ENCODE measurements around the gene HNRNPDL. TPM values are rescaled to one million over a fixed set of nuclear protein-coding genes. Genes with fewer than 3 reads are reported as not detected.

Gene HNRNPDL
- total and polyA plus RNA-seq, 2 experiments from 2014 or later, result 132 to 150 TPM

GRCh38 chr4:82430964-82431745 lies 893 bp upstream of the HNRNPDL start:
- peak overlapping the region; percentile 87 for H2AFZ ChIP-seq
- H3K9ac ChIP-seq, result peak overlapping the region; percentile 99
- H3K9me2 ChIP-seq (ENCODE audit: insufficient read depth), result no peaks in the 10 kb centered on the region
- H3K4me1 ChIP-seq (ENCODE audit: insufficient read depth), result peaks cover 10% of the 10 kb centered on the region
- H3K27ac ChIP-seq, result peak overlapping the region; percentile 97
- DNase-seq, result peak; percentile 60
- peaks cover 20% of the 10 kb centered on the region for H3K36me3 ChIP-seq (ENCODE audit: low read depth)
- peak overlapping the region; percentile 95 for H3K4me3 ChIP-seq
- no peaks in the 10 kb centered on the region for H3K9me3 ChIP-seq (ENCODE audit: low read depth)
- 3 to 4% methylated on average over 33 of the region's 33 CpGs for WGBS, 2 experiments (ENCODE audit: low coverage in 1 of 2, low lambda C conversion rate in 2 of 2, missing lambda C conversion rate in 2 of 2)
- H3K27me3 ChIP-seq (replicated peaks; ENCODE audit: insufficient read depth), result no peaks in the 10 kb centered on the region
- H3K4me2 ChIP-seq (ENCODE audit: unreplicated experiment), result peak overlapping the region; percentile 81
- no peak for TF ChIP-seq EZH2phosphoT487 (IDR thresholded peaks at IDR 0.05; ENCODE audit: insufficient read depth, low read depth)
- no peak for TF ChIP-seq EZH2 (IDR thresholded peaks at IDR 0.05; ENCODE audit: insufficient read depth, poor library complexity, severe bottlenecking)
- peaks cover 88% of the 10 kb centered on the region for H3K79me2 ChIP-seq (ENCODE audit: insufficient read depth)
- peaks cover 25% of the 10 kb centered on the region for H3F3A ChIP-seq (ENCODE audit: insufficient read depth)
- in situ Hi-C loops (cut with MboI), result no loop called here
- peaks cover 26% of the 10 kb centered on the region for H4K20me1 ChIP-seq (ENCODE audit: insufficient read depth)

DNA sequence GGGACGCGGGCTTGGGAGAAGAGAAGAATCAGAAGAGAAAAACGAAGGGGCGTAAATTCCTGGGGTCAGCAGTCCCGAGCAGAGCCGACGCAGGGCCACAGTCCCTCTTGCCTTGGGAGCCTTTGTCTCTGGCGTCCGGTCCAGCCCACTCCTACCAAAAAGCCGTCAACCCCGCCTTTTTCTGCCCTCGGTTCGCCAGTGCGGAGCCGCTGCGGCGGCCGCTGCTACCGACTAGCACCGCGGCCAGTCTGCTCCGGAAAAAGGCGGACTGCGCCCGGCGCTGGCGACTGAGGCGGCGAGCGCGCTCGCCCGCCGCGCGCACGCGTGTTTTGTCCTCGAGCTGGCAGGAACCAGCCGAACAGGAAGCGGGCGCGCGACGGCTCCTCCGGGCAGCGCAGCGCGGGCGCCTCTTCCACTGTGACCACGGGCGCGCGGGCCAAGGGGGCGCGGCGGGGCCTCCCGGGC lies 502 bp downstream of the HNRNPDL start:
- in situ Hi-C loops (cut with MboI), result no loop called here
- Histone ChIP-seq H3K9me2 (ENCODE audit: insufficient read depth) (no peaks in the 10 kb centered on the region), H4K20me1 (ENCODE audit: insufficient read depth) (peaks cover 39% of the 10 kb centered on the region), H3K27ac (peak overlapping the region; percentile 97), H3K9ac (peak overlapping the region; percentile 99), H3K4me3 (peak overlapping the region; percentile 95), H3K27me3 (replicated peaks; ENCODE audit: insufficient read depth) (no peaks in the 10 kb centered on the region), H3K4me2 (ENCODE audit: unreplicated experiment) (peak overlapping the region; percentile 66), H3F3A (ENCODE audit: insufficient read depth) (peaks cover 39% of the 10 kb centered on the region), H2AFZ (peak overlapping the region; percentile 87), H3K36me3 (ENCODE audit: low read depth) (peaks cover 34% of the 10 kb centered on the region), H3K4me1 (ENCODE audit: insufficient read depth) (peaks cover 24% of the 10 kb centered on the region), H3K9me3 (ENCODE audit: low read depth) (no peaks in the 10 kb centered on the region), H3K79me2 (ENCODE audit: insufficient read depth) (peaks cover 88% of the 10 kb centered on the region)
- peak; percentile 81 for DNase-seq
- TF ChIP-seq EZH2phosphoT487 (IDR thresholded peaks at IDR 0.05; ENCODE audit: insufficient read depth, low read depth), result no peak
- TF ChIP-seq EZH2 (IDR thresholded peaks at IDR 0.05; ENCODE audit: insufficient read depth, poor library complexity, severe bottlenecking), result no peak
- 1 to 3% methylated on average over 45 to 58 of the region's 58 CpGs for WGBS, 2 experiments (ENCODE audit: low coverage in 1 of 2, low lambda C conversion rate in 2 of 2, missing lambda C conversion rate in 2 of 2)

DNA sequence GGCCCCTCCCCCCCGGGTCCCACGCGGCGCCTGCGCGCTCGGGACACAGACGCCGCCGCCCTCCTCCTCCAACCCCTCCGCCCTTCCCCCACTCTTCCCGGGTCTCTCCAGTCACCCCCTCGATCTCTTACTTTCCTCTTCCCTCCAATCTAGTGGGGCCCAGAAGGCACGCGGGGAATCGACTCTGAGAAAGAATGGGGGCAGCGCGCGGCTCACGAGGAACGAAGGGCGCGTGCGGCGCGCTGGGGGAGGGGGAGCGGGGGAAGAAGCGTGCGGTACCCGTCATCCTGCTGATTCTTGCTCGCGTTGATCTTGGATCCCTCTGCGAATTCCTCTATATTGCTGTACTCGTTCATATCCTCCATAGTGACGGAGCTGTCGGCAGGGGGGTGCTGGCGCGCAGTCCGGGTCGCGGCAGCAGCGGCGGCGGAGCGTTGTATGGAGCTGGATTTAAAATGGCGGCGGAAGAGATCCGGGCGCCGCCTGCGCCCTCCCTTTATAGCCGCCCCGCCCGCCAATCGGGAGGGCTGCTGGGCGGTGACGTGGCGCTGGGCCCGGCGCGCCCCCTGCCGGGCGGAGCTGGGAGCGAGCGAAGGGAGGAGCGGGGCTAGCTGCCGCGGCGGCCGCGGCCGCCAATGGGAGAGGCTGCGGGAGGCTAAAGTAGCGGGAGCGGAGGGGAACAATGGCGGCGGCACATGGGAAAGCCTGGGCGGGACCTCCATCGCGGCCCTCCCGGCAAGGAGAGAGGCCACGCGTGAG lies 1.1 kb downstream of the HNRNPDL start:
- H3K27me3 ChIP-seq (replicated peaks; ENCODE audit: insufficient read depth), result no peaks in the 10 kb centered on the region
- H3K9me3 ChIP-seq (ENCODE audit: low read depth), result no peaks in the 10 kb centered on the region
- H3K36me3 ChIP-seq (ENCODE audit: low read depth), result peaks cover 40% of the 10 kb centered on the region
- H3K27ac ChIP-seq, result peak overlapping the region; percentile 97
- peak; percentile 93 for DNase-seq
- H3F3A ChIP-seq (ENCODE audit: insufficient read depth), result peaks cover 46% of the 10 kb centered on the region
- H3K4me2 ChIP-seq (ENCODE audit: unreplicated experiment), result peak overlapping the region; percentile 88
- peak overlapping the region; percentile 99 for H3K9ac ChIP-seq
- peak overlapping the region; percentile 95 for H3K4me3 ChIP-seq
- H3K4me1 ChIP-seq (ENCODE audit: insufficient read depth), result peaks cover 30% of the 10 kb centered on the region
- 1 to 3% methylated on average over 47 to 83 of the region's 83 CpGs for WGBS, 2 experiments (ENCODE audit: low coverage in 1 of 2, low lambda C conversion rate in 2 of 2, missing lambda C conversion rate in 2 of 2)
- no peaks in the 10 kb centered on the region for H3K9me2 ChIP-seq (ENCODE audit: insufficient read depth)
- in situ Hi-C loops (cut with MboI), result no loop called here
- H3K79me2 ChIP-seq (ENCODE audit: insufficient read depth), result peaks cover 88% of the 10 kb centered on the region
- TF ChIP-seq EZH2phosphoT487 (IDR thresholded peaks at IDR 0.05; ENCODE audit: insufficient read depth, low read depth) (no peak), EZH2 (IDR thresholded peaks at IDR 0.05; ENCODE audit: insufficient read depth, poor library complexity, severe bottlenecking) (no peak)
- H4K20me1 ChIP-seq (ENCODE audit: insufficient read depth), result peaks cover 45% of the 10 kb centered on the region
- peak overlapping the region; percentile 87 for H2AFZ ChIP-seq

DNA sequence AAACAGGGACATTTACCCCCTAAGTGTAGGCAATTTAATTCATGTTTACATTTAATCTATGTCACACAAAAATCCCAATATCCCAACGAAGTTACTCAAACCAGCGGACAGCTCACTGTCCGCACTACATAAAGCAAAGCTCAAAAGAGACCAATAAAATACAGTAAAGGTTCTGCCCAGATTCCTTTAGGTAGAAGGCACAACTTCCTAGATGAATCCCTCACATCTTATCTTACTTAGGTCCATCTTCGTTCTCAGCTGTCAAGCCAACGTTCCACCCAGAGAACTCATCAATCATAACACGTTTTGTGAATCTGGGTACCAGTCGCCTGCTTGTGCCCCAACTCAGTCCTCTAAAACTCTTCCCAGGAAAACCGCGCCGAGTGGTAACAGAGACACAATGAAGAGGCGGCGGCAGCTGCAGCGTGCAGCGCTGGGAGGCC lies 1.7 kb downstream of the HNRNPDL start:
- peak overlapping the region; percentile 88 for H3K4me2 ChIP-seq (ENCODE audit: unreplicated experiment)
- H3K79me2 ChIP-seq (ENCODE audit: insufficient read depth), result peaks cover 86% of the 10 kb centered on the region
- peaks cover 35% of the 10 kb centered on the region for H3K4me1 ChIP-seq (ENCODE audit: insufficient read depth)
- 1 to 5% methylated on average over 10 to 14 of the region's 14 CpGs for WGBS, 2 experiments (ENCODE audit: low coverage in 1 of 2, low lambda C conversion rate in 2 of 2, missing lambda C conversion rate in 2 of 2)
- H3F3A ChIP-seq (ENCODE audit: insufficient read depth), result peaks cover 52% of the 10 kb centered on the region
- H2AFZ ChIP-seq, result no peak overlapping the region
- peak overlapping the region; percentile 99 for H3K9ac ChIP-seq
- peak overlapping the region; percentile 97 for H3K27ac ChIP-seq
- in situ Hi-C loops (cut with MboI), result no loop called here
- H3K9me2 ChIP-seq (ENCODE audit: insufficient read depth), result no peaks in the 10 kb centered on the region
- H3K27me3 ChIP-seq (replicated peaks; ENCODE audit: insufficient read depth), result no peaks in the 10 kb centered on the region
- DNase-seq, result no peak
- H3K36me3 ChIP-seq (ENCODE audit: low read depth), result peaks cover 46% of the 10 kb centered on the region
- TF ChIP-seq EZH2phosphoT487 (IDR thresholded peaks at IDR 0.05; ENCODE audit: insufficient read depth, low read depth), result no peak
- TF ChIP-seq EZH2 (IDR thresholded peaks at IDR 0.05; ENCODE audit: insufficient read depth, poor library complexity, severe bottlenecking), result no peak
- H4K20me1 ChIP-seq (ENCODE audit: insufficient read depth), result peaks cover 49% of the 10 kb centered on the region
- H3K4me3 ChIP-seq, result peak overlapping the region; percentile 95
- H3K9me3 ChIP-seq (ENCODE audit: low read depth), result no peaks in the 10 kb centered on the region

All from GM23248 (cell line).